ENCODE results near the gene CKB.

Gene CKB

GRCh38 chr14:103510724-103511693 is 11.6 kb downstream of the CKB start:
- no peak for DNase-seq

DNA sequence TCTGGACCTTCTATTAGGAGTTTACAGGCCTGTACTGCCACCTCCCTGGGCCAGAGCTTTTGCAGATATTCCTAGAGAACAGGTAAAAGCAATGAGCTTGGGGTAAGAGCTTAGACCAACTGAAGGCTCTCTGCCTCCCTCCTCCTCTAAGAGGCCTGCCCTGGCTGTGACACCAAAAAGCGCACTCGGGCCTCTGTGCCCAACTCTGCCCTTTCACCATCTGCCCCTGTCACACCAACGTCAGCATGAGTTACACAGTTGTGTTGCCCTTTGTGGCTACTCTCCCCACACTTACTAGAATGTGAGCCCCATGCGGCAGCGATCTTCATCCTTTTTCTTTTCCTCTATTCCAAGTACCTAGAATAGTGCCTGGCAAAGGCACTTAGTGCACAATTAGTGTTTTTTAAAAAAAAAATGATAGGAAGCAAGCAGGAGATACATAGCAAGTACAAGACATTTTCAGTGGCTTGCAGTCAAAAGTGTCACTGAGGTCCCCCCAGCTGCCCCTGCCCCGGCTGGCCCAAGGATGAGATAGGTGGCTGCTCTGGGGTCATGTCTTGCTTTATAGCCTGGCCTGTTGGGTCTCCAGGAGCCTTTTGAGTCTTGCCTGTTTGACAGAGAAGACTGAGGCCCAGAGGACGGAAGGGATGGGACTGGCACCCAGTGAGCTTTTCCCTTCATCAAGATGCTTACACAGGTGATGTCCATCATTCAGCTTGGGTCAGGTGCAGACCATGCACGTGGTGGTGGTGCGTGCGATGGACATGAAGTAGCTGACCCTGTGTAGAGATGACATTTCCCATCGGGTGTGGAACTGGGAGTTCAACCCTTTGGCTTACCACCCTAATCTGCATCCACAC is 12.5 kb downstream of the CKB start:
- no peak for DNase-seq

DNA sequence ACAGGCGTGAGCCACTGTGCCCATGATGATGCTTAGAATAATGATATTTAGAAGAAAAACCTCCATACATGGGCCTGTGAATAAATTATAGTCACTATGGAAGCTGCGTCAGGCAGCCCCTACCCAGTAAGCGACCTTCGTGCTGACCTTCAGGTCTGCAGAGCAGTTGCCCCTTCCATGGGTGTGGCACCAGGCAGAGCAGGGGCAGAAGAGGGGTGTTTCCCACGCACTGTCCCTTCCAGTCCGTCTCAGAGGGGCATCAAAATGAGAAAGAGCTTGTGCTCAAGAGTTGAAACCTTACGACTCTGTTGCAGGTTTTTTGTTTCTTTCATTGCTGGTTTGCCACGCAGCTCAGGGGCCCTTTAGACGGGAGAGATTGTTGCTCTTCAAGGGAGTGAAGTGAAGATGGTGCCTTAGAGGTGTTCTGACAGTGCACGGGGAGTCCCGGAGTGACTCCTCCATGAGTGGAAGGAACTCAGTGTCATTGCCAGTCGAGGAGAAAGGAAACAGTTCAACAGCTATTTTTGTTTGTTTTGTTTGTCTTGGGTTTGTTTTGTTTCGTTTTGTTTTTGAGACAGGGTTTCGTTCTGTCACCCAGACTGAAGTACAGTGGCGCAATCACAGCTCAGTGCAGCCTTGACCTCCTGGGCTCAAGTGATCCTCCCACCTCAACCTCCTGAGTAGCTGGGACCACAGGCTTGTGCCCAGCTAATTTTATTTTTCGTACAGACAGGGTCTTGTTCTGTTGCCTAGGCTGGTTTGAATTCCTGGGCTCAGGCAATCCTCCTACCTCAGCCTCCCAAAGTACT is 13.9 kb downstream of the CKB start:
- DNase-seq, result no peak

DNA sequence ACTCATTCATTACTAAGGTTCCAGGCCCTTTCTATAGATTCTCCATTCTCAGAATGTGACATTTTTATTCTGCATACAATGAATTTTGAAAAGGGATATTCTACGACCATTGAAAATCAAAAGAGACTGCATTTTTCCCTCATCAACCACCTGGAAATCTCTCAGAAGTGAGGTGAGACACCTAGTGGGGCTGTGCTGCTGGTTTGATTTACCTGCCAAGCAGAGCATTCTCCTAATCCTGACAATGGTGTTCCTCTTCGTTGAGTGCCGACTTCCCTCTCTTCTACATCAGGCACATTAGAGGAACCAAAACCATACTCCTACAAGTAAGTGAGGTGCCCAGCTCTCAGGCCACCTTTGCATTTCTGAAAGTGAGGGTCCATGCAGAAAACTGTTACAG is 14.9 kb downstream of the CKB start:
- no peak for DNase-seq

GRCh38 chr14:103504991-103505565 is 17.6 kb downstream of the CKB start:
- DNase-seq, result no peak

GRCh38 chr14:103503296-103503695 is 19.3 kb downstream of the CKB start:
- no peak for DNase-seq

DNA sequence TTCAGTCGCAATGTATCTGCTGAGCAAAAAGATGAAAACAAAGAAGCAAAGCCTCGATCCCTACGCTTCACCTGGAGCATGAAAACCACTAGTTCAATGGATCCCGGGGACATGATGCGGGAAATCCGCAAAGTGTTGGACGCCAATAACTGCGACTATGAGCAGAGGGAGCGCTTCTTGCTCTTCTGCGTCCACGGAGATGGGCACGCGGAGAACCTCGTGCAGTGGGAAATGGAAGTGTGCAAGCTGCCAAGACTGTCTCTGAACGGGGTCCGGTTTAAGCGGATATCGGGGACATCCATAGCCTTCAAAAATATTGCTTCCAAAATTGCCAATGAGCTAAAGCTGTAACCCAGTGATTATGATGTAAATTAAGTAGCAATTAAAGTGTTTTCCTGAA is 19.8 kb downstream of the CKB start:
- DNase-seq, result no peak

DNA sequence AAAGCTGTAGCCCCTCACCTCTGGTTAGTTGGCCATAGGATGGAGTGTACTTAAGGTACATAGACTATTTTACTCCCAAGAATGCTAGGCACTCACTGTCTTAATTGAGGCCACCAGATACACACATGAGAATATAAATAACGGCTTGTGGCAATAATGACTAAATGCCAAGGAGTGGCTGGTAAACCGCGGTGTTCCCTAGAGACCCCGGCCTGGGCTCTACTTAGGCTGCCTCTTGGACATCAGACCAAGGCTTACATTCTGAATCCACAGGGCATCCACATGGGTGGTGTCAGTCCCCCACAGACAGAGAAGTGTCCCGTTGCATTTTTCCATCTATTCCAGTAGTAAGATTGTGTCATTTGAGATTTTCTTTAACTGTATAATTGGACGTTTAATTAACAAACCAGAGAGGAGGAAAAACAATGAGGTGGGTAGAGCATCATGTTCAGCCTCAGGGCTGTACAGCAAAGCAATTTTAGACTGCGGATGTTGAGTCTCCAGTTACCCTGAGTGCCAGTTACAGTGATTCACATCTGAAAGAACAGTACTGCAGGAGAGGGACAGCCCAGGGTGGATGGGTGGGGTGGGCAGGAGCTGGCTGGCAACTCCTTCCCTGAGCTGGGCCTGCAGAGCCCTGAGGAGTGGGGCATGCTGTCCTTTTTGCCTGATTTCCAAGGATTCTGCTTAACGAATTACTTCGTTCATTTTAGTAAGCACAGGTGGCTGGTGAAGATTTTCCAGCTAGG is 20.5 kb downstream of the CKB start:
- DNase-seq, result no peak

DNA sequence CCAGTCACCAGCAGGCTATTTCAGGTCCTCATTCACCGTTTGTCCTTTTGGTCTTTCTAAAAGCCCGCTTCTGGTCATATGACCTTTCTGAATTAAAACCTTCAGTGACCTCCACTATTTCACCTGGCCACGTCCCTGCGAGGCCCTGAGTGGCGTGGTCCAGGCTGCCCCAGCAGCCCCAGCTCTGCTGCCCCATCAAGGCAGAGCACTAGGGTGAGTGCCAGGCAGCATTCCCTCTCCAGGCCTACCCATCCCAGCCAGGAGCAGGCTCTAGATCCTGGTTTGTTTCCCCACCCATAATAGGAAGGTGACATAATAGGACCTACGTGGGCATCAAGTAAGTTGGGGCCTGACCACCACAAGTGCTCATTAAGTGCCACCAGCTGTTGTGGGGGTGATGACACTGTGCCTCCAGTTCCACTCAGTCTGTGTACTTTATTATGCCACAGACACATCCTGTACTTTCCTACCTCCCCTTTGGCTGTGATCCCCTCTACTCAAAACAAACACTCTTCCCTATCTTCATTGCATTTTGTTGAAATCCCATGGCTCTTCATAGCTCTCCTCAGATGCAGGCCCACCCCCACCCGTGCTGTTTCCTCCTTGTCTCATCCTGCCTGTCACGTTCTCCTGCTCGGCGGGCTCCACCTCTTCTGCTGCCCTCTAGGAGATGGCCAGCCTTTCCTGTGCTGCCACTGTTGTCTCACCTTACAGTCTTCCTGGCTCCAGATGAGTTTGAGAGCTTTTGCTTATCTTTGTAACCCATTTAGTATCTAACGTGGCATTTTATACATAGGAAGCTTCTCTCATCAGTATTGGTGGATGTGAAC is 21.4 kb downstream of the CKB start:
- no peak for DNase-seq

- peak; percentile 95 for DNase-seq
These were observed 22.3 kb downstream of the CKB start for GRCh38 chr14:103500148-103500990.

DNA sequence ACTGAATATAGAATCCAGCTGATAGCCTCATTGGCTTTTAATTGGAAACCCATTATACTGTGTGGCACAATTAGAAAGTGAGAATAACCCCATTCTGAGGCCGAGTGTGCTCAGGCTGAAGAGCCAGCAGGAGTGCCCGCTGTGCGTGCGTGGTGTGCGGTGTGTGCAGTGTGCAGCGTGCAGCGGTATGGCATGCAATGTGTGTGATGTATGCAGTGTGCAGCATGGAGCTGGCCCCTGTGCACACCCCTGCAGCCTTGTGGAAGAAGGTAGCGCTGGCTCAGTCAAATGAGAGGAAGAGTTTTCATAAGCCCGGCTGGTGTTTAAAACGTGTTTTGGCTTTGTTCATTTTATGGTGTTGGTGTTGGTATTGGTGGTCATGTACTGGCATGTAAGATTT is 22.9 kb downstream of the CKB start:
- DNase-seq, result no peak

- DNase-seq, result no peak
These were observed 25.9 kb downstream of the CKB start for GRCh38 chr14:103496776-103497175.

DNA sequence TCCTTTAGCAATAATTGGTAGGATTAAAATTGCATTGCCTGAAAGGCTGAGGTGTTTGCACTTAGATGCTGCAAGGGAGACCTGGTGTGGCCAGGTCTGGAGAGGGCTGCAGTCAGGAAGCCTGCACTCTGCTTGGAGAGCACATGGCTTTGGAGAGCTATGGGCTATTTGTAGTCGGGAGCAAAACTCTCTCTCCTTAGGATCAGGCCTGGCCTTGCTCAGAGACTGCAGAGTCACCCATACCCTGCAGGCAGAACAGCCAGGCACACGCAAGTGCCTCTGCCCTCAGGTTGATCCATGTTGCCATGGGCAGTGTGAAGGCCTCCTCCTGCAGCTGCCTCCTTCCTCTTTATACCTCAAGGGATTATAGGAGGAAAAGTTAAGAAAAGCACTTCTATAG is 26.8 kb downstream of the CKB start:
- no peak for DNase-seq

DNA sequence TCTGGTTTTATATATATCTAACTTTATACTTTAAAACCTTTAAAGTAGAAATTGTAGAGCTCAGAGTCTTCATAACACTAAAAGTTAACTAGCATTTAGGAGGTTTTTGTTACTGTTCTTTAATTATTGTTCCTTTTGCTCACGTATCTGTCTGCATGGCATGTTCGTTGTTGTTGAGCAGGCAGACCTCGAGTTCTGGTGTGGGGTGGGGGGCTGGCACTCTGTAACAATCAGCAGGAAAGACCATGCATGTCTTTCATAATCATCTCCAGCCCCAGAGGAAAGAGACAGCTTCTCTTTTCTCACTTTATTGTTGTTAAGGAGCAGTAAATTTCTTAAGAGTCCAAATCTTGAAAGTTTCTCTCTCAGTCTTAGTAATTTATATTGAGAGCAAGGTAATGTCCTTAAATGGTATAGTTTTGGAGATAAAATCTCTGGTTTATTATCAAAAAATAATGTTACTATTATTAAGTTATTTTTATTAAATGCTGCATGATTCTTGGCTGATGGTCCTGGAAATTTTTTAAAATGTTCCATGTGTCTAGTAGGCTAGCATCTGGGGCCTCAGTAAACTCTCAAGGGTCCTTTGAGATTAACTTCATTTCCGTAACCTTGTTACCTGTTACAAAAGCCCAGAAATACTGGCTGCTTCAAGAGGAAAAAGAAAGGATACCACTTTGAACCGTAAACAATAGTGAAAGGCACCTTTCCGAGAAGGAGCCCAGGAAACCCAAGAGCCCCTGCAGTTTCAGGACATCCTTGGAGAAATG is 30.3 kb downstream of the CKB start:
- DNase-seq, result no peak

GRCh38 chr14:103491691-103492090 is 30.9 kb downstream of the CKB start:
- DNase-seq, result no peak

- DNase-seq, result no peak
These were observed 33.0 kb downstream of the CKB start for GRCh38 chr14:103489621-103490020.

- DNase-seq, result no peak
These were observed 33.7 kb downstream of the CKB start for GRCh38 chr14:103488960-103489359.

- no peak for DNase-seq
These were observed 34.6 kb downstream of the CKB start for GRCh38 chr14:103488071-103488470.

DNA sequence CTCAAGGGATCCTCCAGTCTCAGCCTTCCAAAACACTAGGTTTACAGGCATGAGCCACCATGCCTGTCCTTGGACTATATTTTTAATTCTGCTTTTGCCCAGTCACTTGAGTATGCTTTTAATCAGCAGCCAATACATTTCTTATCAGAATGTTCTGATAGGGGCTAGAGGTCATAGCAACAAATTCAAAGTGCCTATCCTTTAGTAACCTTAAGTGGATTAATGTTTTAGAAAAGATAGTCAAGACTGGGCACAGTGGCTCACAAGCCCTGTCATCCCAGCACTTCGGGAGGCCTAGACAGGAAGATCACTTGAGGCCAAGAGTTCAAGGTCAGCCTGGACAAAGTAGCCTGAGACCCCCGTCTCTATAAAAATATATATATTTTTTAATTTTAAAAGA is 37.1 kb downstream of the CKB start:
- DNase-seq, result no peak
